HG03175 (cell line): ENCODE results near the gene IFNGR2.
A peak's percentile ranks its signal among the peaks of the same experiment; 100 is the strongest.
"Not testable (repeated sequence)": the region's sequence is repeated elsewhere in the genome, so short reads cannot be mapped to it uniquely, and the experiment has no call there.

Source experiments
- ATAC-seq: cut with Tn5 transposase; IDR thresholded peaks from one replicate; pipeline ENCODE4 v1.9.1; 2021; ENCODE audit warnings: mild to moderate bottlenecking, moderate library complexity; ENCODE audit not compliant: unreplicated experiment

The IFNGR2 gene

GRCh38 chr21:33375101-33375644, 28.0 kb upstream of the IFNGR2 start:
- no peak for ATAC-seq

DNA sequence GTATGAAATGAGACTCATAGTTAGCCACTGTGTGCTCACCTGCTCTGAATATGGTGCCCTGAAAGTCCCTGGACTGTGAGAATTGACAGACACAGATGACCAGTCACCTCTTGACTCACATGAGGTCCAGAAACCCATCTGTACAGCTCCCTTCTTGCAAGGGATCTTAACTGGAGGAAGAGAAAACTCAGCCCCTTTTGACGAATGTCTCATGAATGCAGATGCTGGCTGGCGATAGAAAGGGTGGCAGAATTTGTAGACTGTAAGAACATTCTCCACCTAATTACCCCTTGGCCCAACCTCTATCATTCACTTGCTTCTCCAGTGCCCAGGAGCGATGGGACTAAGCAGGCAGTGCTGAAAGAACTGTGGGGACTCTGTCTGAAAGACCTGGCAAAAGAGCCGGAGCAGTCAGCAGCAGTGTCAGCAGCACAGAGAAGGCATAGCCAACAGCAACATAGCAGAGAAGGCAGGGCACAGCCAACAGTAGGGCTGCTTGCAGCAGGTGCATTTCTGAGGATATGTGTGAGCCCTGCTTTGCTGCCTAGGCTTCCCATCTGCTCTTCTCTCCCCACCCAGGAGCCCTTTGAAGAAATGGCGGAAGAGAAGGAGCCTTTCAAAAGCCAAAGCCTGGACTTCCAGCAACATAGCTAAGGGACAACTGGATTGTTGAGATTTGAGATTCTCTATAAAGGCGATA, 25.8 kb upstream of the IFNGR2 start:
- ATAC-seq: no peak

- no peak for ATAC-seq
These were observed 25.1 kb upstream of the IFNGR2 start for GRCh38 chr21:33378081-33378480.

DNA sequence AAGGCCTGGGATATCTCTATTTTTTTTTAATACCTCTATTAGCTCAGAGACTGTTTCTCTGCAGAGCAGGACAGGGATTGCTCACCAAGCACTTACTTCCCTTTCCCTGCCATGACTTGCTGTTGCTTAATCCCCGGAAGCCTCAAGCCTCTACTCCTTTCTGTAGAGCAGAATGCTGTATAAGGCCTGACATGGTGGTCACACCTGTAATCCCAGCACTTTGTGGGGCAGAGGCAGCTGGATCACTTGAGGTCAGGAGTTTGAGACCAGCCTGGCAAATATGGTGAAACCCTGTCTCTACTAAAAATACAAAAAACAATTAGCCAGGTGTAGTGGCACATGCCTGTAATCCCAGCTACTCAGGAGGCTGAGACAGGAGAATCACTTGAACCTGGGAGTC, 23.3 kb upstream of the IFNGR2 start:
- not testable (repeated sequence) for ATAC-seq

GRCh38 chr21:33380483-33380998, 22.7 kb upstream of the IFNGR2 start:
- peak; percentile 69 for ATAC-seq

DNA sequence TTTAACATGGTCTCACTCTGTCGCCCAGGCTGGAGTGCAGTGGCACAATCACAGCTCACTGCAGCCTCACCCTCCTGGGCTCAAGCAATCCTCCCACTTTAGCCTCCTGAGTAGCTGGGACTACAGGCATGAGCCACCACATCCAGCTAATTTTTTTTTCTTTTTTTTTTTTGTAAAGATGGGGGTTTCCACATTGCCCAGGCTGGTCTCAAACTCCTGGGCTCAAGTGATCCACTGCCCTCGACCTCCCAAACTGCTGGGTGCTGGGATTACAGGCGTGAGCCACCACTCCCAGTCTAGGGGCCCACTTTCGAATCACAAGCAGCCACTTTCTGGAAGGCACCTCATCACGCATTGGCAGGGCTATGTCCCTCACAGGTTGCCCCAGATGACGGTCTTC, 21.8 kb upstream of the IFNGR2 start:
- not testable (repeated sequence) for ATAC-seq

GRCh38 chr21:33383056-33383888, 19.9 kb upstream of the IFNGR2 start:
- peak; percentile 60 for ATAC-seq

DNA sequence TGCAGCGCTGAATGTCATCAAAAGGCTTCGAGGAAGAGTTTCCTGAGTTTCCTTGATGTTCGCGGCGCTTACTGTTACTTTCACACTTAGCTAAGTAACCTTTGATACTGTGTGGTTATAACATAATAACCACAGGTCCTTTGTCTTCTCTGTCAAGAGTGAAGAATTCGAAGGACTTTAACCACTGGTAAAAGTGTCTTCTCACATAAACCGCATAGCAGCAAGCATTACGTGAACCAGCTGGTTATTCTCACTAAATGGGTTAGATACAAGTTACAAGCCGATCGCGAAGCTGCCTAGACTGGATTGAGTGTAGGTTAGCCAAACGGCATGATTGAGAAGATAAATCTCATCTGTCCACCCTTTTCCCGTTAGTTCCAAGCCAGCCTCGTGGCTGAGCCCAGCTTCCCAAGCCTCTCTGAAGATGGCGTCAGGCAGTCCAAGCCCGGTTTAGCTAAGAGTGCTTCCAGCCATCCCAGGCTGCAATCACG, 18.3 kb upstream of the IFNGR2 start:
- ATAC-seq: no peak

DNA sequence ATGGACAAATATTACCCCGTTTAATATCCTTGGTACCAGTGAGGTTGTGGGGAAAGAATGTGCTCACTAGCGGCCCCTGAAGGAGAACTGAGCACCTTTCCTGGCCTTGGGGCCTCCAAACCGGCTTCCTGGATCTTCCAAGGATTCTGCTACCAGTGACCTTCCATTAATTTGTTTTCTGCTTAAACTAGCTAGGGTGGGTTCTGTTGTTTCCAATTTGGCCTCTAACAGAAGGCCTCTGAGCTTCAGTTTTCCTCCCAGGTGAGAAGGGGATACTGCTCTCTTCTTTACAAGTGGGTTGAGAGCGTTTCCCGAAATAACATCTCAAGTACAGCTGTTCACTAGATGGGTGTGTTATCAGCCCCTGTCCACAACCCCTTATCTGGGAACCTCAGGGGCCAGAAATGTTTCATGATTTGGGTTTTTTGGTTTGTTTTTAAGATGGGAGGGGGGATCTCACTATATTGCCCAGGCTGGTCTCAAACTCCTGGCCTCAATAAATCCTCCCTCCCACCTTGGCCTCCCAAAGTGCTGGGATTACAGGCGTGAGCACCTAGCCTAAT, 16.9 kb upstream of the IFNGR2 start:
- ATAC-seq: no peak

GRCh38 chr21:33387294-33387693, 15.9 kb upstream of the IFNGR2 start:
- ATAC-seq: no peak

GRCh38 chr21:33388188-33388587, 15.0 kb upstream of the IFNGR2 start:
- no peak for ATAC-seq

- ATAC-seq: no peak
These were observed 12.7 kb upstream of the IFNGR2 start for GRCh38 chr21:33390479-33390878.

GRCh38 chr21:33391656-33392055, 11.6 kb upstream of the IFNGR2 start:
- no peak for ATAC-seq

DNA sequence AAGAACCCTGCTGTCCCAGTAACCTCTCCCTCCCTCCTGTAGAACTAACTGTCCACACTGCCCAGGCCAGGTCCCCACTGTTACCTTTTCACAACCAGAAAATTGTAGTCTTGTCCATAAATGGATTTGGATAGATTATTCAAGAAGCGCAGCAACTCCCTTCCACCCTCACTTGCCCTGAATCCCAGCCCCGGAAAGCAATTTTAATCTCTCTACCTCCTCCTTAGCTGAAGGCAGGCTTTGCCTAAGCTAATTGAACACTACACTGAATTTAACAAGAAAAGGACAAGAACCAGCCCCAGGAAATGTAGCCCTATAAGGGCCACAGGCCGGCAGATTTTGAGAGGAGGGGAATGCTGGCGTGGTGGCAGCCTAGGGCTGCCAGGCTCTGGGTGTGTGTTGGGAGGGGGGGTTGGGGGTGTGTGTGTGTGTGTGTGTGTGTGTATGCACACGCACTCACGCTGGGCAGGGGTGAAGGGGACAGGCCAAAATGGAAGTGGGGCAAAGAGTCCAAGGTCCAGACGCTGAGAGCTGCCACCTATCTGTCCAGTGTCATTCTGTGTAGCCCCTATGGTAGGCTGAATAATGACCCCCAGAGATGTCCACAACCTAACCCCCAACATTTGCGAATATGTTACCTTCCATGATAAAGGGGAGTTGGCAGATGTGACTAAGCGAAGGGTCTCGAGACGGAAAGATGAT, 10.8 kb upstream of the IFNGR2 start:
- no peak for ATAC-seq

DNA sequence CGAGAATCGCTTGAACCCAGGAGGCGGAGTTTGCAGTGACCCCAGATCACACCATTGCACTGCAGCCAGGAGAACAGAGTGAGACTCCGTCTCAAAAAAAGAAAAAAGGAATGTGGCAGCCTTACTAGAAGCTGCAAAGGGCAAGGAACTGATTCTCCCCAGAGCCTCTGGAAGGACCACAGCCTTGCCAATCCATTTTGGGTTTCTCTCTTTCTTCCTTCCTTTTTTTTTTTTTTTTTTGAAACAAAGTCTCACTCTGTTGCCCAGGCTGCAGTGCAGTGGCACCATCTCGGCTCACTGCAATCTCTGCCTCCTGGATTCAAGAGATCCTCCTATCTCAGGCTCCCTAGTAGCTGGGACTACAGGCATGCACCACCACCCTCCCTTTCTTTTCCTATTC, 9.9 kb upstream of the IFNGR2 start:
- ATAC-seq: no peak

DNA sequence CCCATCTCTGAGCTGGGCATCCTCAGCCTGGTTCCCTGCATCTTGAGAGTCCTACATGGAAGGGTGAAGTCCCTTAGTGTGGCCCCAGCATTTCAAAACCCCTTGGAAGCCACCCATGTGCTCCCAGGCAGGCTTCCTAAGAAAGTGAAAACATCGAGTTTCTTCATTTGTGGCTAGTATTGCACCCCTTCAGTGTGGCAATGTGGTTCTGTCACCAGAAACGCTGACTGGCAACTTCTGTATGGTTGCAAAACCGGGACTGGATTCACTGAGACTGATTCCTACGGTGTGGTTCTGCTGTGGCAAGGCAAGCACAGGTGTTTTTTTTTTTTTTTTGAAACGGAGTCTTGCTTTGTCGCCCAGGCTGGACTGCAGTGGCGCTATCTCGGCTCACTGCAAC, 9.0 kb upstream of the IFNGR2 start:
- ATAC-seq: no peak

- ATAC-seq: no peak
These were observed 7.3 kb upstream of the IFNGR2 start for GRCh38 chr21:33395891-33396331.

DNA sequence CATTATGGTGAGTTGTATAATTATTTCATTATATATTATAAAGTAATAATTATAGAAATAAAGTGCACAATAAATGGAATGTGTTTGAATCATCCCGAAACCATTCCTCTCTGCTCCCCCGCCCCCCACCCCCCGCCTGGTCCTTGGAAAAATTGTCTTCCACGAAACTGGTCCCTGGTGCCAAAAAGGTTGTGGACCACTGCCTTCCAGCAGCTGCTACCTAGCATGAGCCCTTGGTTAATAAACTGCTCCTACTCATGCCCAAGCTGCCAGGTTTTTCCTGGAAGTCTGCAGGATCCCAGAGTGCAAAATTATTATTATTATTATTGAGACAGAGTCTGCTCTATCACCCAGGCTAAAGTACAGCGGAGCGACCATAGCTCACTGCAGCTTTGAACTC, 6.8 kb upstream of the IFNGR2 start:
- no peak for ATAC-seq

- ATAC-seq: no peak
These were observed 6.3 kb upstream of the IFNGR2 start for GRCh38 chr21:33396951-33397350.

DNA sequence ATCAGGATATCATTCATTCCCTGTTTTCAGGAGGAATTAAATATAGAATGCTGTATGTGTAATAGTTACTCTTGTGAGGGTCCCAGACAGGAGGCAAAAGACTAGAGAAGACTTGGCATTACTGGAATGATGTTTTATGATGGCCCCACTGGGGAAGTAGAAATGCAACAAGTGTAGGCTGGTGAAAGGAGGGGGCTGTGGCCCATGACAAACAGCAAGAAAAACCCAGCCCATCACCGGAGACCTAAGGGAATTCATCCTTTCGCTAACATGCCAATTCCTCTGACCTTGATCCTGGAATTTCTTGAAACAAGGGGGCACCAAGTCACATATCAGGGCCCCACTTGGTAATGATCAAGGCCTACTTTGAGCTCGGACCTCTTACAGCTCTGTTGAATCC, 5.5 kb upstream of the IFNGR2 start:
- ATAC-seq: no peak

DNA sequence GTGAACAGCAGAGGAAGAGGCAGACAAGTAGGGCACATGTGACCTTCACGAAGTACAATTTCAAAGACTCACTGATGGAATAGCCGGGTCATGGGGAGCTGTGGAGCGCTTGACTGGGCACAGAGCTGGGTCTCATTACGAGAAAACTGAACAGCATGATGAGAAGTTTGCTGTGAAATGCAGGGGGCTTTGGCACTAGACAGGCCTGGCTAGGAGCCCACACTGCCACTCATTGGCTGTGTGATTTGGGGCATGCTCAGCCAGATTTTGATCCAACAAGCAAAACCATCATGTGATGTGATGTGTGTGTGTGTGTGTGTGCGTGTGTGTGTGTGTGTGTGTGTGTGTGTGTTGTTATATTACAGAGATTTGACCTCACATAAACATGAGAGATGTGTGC, 4.9 kb upstream of the IFNGR2 start:
- ATAC-seq: no peak
